ENCODE data around the gene TMEM109.

DNA sequence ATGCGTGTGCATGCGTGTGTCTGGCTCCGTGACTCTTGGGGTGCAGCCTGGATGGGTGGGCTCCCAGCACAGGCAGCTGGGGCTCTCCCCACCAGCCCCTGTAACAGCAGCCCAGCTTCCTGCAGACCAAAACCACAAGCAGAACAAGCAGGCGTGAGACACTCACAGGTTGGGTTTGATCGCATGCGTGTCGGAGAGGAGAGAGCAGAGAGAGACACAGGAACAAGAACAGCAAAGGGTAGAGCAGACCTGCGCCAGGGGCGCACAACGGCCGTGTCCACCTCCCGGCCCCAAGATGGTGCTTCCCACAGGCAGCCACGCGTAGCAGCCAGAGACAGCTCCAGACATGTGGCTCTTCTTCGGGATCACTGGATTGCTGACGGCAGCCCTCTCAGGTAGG, 57.6 kb downstream of the TMEM109 start, which contains the start of gene CD6:
- TF ChIP-seq CEBPB (IDR thresholded peaks at IDR 0.05; ENCODE audit: low read depth, low read length) (no peak), MXI1 (IDR thresholded peaks at IDR 0.05; ENCODE audit: borderline replicate concordance, low read depth, low read length) (no peak), POLR2A (IDR thresholded peaks at IDR 0.05; ENCODE audit: low read depth, low read length) (no peak), NFE2L2 (IDR thresholded peaks at IDR 0.05; ENCODE audit: low read depth, low read length) (no peak), MAFK (IDR thresholded peaks at IDR 0.05; ENCODE audit: low read depth, low read length) (no peak), CHD1 (IDR thresholded peaks at IDR 0.05; ENCODE audit: low read depth, low read length) (no peak), BHLHE40 (IDR thresholded peaks at IDR 0.05; ENCODE audit: low read depth, low read length) (no peak), RAD21 (IDR thresholded peaks at IDR 0.05; ENCODE audit: low read length) (no peak)
- TF ChIP-seq, protein P1, sequence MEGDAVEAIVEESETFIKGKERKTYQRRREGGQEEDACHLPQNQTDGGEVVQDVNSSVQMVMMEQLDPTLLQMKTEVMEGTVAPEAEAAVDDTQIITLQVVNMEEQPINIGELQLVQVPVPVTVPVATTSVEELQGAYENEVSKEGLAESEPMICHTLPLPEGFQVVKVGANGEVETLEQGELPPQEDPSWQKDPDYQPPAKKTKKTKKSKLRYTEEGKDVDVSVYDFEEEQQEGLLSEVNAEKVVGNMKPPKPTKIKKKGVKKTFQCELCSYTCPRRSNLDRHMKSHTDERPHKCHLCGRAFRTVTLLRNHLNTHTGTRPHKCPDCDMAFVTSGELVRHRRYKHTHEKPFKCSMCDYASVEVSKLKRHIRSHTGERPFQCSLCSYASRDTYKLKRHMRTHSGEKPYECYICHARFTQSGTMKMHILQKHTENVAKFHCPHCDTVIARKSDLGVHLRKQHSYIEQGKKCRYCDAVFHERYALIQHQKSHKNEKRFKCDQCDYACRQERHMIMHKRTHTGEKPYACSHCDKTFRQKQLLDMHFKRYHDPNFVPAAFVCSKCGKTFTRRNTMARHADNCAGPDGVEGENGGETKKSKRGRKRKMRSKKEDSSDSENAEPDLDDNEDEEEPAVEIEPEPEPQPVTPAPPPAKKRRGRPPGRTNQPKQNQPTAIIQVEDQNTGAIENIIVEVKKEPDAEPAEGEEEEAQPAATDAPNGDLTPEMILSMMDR (conservative IDR thresholded peaks at IDR 0.05; ENCODE audit: low read depth, low read length) = no peak
